IMR-90 (cell line): ENCODE results near the gene SPTB. TPM values are rescaled to one million over a fixed set of nuclear protein-coding genes. Genes with fewer than 3 reads are reported as not detected.

Experiments used
- ATAC-seq: fragments of 200-7000 bp; cut with Tn5 transposase; 2 replicates; pipeline ENCODE4 v1.9.1; 2020; ENCODE audit warnings: low read depth, mild to moderate bottlenecking, moderate library complexity
- BruUV-seq: library from RNA; stranded (reverse); fragments of 400-500 nt; replicated peaks from 2 replicates; lab custom pipeline; 2021; lab: Mats Ljungman, UMichigan
- CTCF ChIA-PET: fragments of 300-600 bp; formaldehyde crosslinking; extraction: SDS; loops from one replicate; lab custom pipeline; 2021; ENCODE audit warnings: antibody characterized with exemption; lab: Yijun Ruan, JAX
- POLR2A ChIA-PET: fragments of 300-600 bp; sonication (Branson Sonifier 250); formaldehyde crosslinking; loops from one replicate; lab custom pipeline; 2022; ENCODE audit warnings: antibody characterized with exemption; ENCODE audit not compliant: unreplicated experiment; lab: Charles Lee
- DNase-seq: peaks from one replicate; pipeline ENCODE4 v3.0.0; 2013
- H2AFZ ChIP-seq: replicated peaks from 2 replicates; pipeline ENCODE3; 2013; ENCODE audit warnings: low read length, mild to moderate bottlenecking; ENCODE audit not compliant: poor library complexity
- H2AK5ac ChIP-seq: 2 replicates; pipeline ENCODE4 v1.6.1; 2013; ENCODE audit warnings: low read depth, low read length, inconsistent platforms
- H2AK9ac ChIP-seq: replicated peaks from 2 replicates; pipeline ENCODE3; 2013; ENCODE audit warnings: mild to moderate bottlenecking, low read depth, low read length, moderate library complexity; ENCODE audit not compliant: poor library complexity
- H2BK120ac ChIP-seq: 2 replicates; pipeline ENCODE4 v1.6.1; 2013; ENCODE audit warnings: low read depth, low read length, inconsistent platforms
- H2BK15ac ChIP-seq: 3 replicates; pipeline ENCODE4 v1.6.1; 2013; ENCODE audit warnings: low read depth, low read length, inconsistent platforms
- H2BK20ac ChIP-seq: 2 replicates; pipeline ENCODE4 v1.6.1; 2013; ENCODE audit warnings: low read depth, mild to moderate bottlenecking, inconsistent platforms, low read length, moderate library complexity
- H2BK5ac ChIP-seq: 2 replicates; pipeline ENCODE4 v1.6.1; 2013; ENCODE audit warnings: mild to moderate bottlenecking, low read depth, low read length, inconsistent platforms; ENCODE audit not compliant: poor library complexity, severe bottlenecking
- H3K14ac ChIP-seq: replicated peaks from 2 replicates; pipeline ENCODE4 v1.6.1; 2013; ENCODE audit warnings: low read depth, low read length, inconsistent platforms
- H3K18ac ChIP-seq: 2 replicates; pipeline ENCODE4 v1.6.1; 2013; ENCODE audit warnings: low read depth, low read length, control low read depth
- H3K23ac ChIP-seq: 2 replicates; pipeline ENCODE4 v1.6.1; 2013; ENCODE audit warnings: low read depth, low read length, inconsistent platforms
- H3K27ac ChIP-seq: 2 replicates; pipeline ENCODE4 v1.5.1; 2013; ENCODE audit warnings: mild to moderate bottlenecking, control low read depth, low read length; ENCODE audit not compliant: insufficient read depth
- H3K27me3 ChIP-seq: 2 replicates; pipeline ENCODE4 v1.6.1; 2013; ENCODE audit warnings: low read length; ENCODE audit not compliant: control insufficient read depth, insufficient read depth
- H3K36me3 ChIP-seq: 2 replicates; pipeline ENCODE4 v1.6.1; 2013; ENCODE audit warnings: low read length, mixed read lengths; ENCODE audit not compliant: control insufficient read depth, insufficient read depth
- H3K4ac ChIP-seq: 2 replicates; pipeline ENCODE4 v1.6.1; 2013; ENCODE audit warnings: low read depth, low read length, inconsistent platforms
- H3K4me1 ChIP-seq: 2 replicates; pipeline ENCODE4 v1.6.1; 2013; ENCODE audit warnings: low read length, mixed read lengths; ENCODE audit not compliant: control insufficient read depth, insufficient read depth
- H3K4me2 ChIP-seq: 2 replicates; pipeline ENCODE4 v1.6.1; 2013; ENCODE audit warnings: low read depth, mild to moderate bottlenecking, control low read depth, low read length, moderate library complexity
- H3K4me3 ChIP-seq: 2 replicates; pipeline ENCODE4 v1.5.1; 2013; ENCODE audit warnings: low read depth, mild to moderate bottlenecking, control low read depth, low read length, moderate library complexity; ENCODE audit not compliant: insufficient read depth
- H3K56ac ChIP-seq: 2 replicates; pipeline ENCODE4 v1.6.1; 2013; ENCODE audit warnings: low read length, inconsistent platforms; ENCODE audit not compliant: insufficient read depth; ENCODE audit errors: extremely low read depth
- H3K79me1 ChIP-seq, 2 experiments: 2 replicates each; pipeline ENCODE4 v1.6.1; 2013; ENCODE audit warnings: low read length in 2 of 2, inconsistent platforms in 1 of 2, low read depth in 1 of 2
- H3K9ac ChIP-seq: 2 replicates; pipeline ENCODE4 v1.6.1; 2013; ENCODE audit warnings: low read depth, low read length, control low read depth
- H3K9me1 ChIP-seq: 2 replicates; pipeline ENCODE4 v1.6.1; 2013; ENCODE audit warnings: low read length, inconsistent platforms; ENCODE audit not compliant: insufficient read depth
- H3K9me3 ChIP-seq: 2 replicates; pipeline ENCODE4 v1.6.1; 2013; ENCODE audit warnings: low read length; ENCODE audit not compliant: control insufficient read depth, insufficient read depth
- H4K20me1 ChIP-seq: 2 replicates; pipeline ENCODE4 v1.6.1; 2013; ENCODE audit warnings: low read length, inconsistent platforms; ENCODE audit not compliant: insufficient read depth
- H4K5ac ChIP-seq: 2 replicates; pipeline ENCODE4 v1.6.1; 2013; ENCODE audit warnings: mild to moderate bottlenecking, low read depth, low read length, control low read depth
- H4K8ac ChIP-seq, 2 experiments: 2 replicates each; pipeline ENCODE4 v1.6.1; 2013; ENCODE audit warnings: low read depth in 2 of 2, low read length in 2 of 2, control low read depth in 1 of 2, inconsistent platforms in 1 of 2
- H4K91ac ChIP-seq: 2 replicates; pipeline ENCODE4 v1.6.1; 2013; ENCODE audit warnings: low read depth, low read length, inconsistent platforms; ENCODE audit not compliant: insufficient read depth
- BHLHE40 ChIP-seq: fragments of 150-350 bp; IDR thresholded peaks from 2 replicates; pipeline ENCODE4 v1.6.1; 2016; ENCODE audit warnings: mild to moderate bottlenecking, low read depth, low read length
- MXI1 ChIP-seq: IDR thresholded peaks from 2 replicates; pipeline ENCODE4 v1.6.1; 2012; ENCODE audit warnings: low read depth, mild to moderate bottlenecking, low read length, moderate library complexity, borderline replicate concordance
- NFE2L2 ChIP-seq: fragments of 150-350 bp; IDR thresholded peaks from 2 replicates; pipeline ENCODE4 v1.6.1; 2016; ENCODE audit warnings: low read depth, mild to moderate bottlenecking, low read length
- POLR2A ChIP-seq: IDR thresholded peaks from 2 replicates; pipeline ENCODE4 v1.6.1; 2012; ENCODE audit warnings: mild to moderate bottlenecking, low read depth, low read length
- RAD21 ChIP-seq: IDR thresholded peaks from 2 replicates; pipeline ENCODE4 v1.6.1; 2012; ENCODE audit warnings: low read length, improper control_type of control experiment
- SMC3 ChIP-seq: fragments of 150-350 bp; IDR thresholded peaks from 2 replicates; pipeline ENCODE4 v1.6.1; 2016; ENCODE audit warnings: low read depth, mild to moderate bottlenecking, antibody characterized with exemption, low read length, moderate library complexity
- WGBS, 2 experiments: methylation state at CpG; one replicate each; pipeline versions ENCODE4 v1.1.5 to v1.1.7; 2013; ENCODE audit warnings: missing lambda C conversion rate in 2 of 2; ENCODE audit not compliant: insufficient read length in 1 of 2; ENCODE audit errors: extremely low coverage in 2 of 2; 5-methylcytosine and 5-hydroxymethylcytosine counted together
- dilution Hi-C: fragments of 300-500 bp; cut with HindIII; formaldehyde crosslinking; loops from one replicate; pipeline ENCODE4 v1.14.3; 2018; ENCODE audit warnings: low sequenced_read_pairs; ENCODE audit not compliant: unreplicated experiment
- in situ Hi-C: fragments of 300-500 bp; cut with MboI; formaldehyde crosslinking; loops from 3 replicates; pipeline ENCODE4 v1.14.3; 2019; ENCODE audit warnings: low sequenced_read_pairs, inconsistent platforms, mixed read lengths
- intact Hi-C: fragments of 100-400 bp; cut with micrococcal nuclease; formaldehyde crosslinking; loops from 2 replicates; pipeline ENCODE4 v1.10.0; 2022
- polyA plus RNA-seq, 3 experiments: library from polyadenylated mRNA; depleted of rRNA; stranded (reverse); fragments of >200 nt; gene quantifications; 2 replicates each; pipeline ENCODE4 v1.2.3, GENCODE V29; 2012; ENCODE audit warnings: low replicate concordance in 1 of 3
- total RNA-seq: library from RNA; depleted of rRNA; stranded (reverse); fragments of >200 nt; gene quantifications from 2 replicates; pipeline ENCODE4 v1.2.3, GENCODE V29; 2012

SPTB gene
- total and polyA plus RNA-seq, 2 of the 4 experiments (the other 2 are of a cell fraction), result under 0.01 to 0.07 TPM

- DNase-seq (no peak), ATAC-seq (no peak)
- no peak overlapping the region for H3K4me2 ChIP-seq
- no peak overlapping the region for H2BK15ac ChIP-seq
- no peak overlapping the region for H2BK5ac ChIP-seq
- TF ChIP-seq BHLHE40 (no peak), NFE2L2 (no peak), SMC3 (no peak), RAD21 (no peak), MXI1 (no peak), POLR2A (no peak)
- no peak overlapping the region for H2AFZ ChIP-seq
- no peak overlapping the region for H2AK9ac ChIP-seq
- peaks cover 59% of the 10 kb centered on the region for H3K27me3 ChIP-seq
- no peak overlapping the region for H4K8ac ChIP-seq
- H3K79me1 ChIP-seq, result no peaks in the 10 kb centered on the region
- in situ Hi-C loops (no loop called here), dilution Hi-C loops (no loop called here), intact Hi-C loops (no loop called here)
- ChIA-PET CTCF (no interaction called here), POLR2A (no interaction called here)
- no peaks in the 10 kb centered on the region for H3K9me3 ChIP-seq
- H4K91ac ChIP-seq, result no peak overlapping the region
- no peak overlapping the region for H3K4ac ChIP-seq
- no peak overlapping the region for H3K18ac ChIP-seq
- no peaks in the 10 kb centered on the region for H4K20me1 ChIP-seq
- H2BK120ac ChIP-seq, result no peak overlapping the region
- no peak overlapping the region for H2BK20ac ChIP-seq
- H4K5ac ChIP-seq, result no peak overlapping the region
- H3K27ac ChIP-seq, result no peak overlapping the region
- no peak overlapping the region for H3K9ac ChIP-seq
- no peak overlapping the region for H3K14ac ChIP-seq
- no peaks in the 10 kb centered on the region for H3K36me3 ChIP-seq
- no peaks in the 10 kb centered on the region; the same call in 1 of the 2 replicates for H3K4me1 ChIP-seq
- BruUV-seq, result no TSS peak
- no peak overlapping the region for H2AK5ac ChIP-seq
- no peak overlapping the region for H3K4me3 ChIP-seq
- H3K56ac ChIP-seq, result no peak overlapping the region
- no peak overlapping the region for H3K23ac ChIP-seq
- H3K9me1 ChIP-seq, result 0 out of 2 replicates have a peak, but pooled peaks cover 3% of the 10 kb centered on the region
- WGBS, 2 experiments, result no CpG with 5 or more reads among the region's 3 CpGs
Measured at GRCh38 chr14:64848239-64848638, 31.5 kb downstream of the SPTB start.
